ENCODE measurements around the gene KIF23.

DNA sequence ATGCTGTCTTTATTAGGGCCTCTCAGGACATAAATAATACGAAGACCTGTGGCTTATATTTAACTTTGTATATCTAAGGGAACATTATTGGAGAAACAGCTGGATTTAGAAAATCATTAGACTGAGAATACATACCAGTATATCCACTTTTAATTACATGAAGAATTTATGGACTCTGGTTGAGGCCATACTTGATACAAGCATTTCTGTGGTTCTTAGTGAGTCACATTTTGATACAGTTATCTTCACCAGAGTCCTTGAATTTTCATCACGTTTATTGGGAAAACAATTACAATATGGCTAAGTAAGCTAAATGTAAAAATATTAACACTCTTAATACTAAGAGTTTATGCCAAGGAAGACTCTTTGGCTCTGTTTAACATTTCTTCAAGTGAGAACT is 9.9 kb downstream of the KIF23 start:
- TF ChIP-seq, protein P1, sequence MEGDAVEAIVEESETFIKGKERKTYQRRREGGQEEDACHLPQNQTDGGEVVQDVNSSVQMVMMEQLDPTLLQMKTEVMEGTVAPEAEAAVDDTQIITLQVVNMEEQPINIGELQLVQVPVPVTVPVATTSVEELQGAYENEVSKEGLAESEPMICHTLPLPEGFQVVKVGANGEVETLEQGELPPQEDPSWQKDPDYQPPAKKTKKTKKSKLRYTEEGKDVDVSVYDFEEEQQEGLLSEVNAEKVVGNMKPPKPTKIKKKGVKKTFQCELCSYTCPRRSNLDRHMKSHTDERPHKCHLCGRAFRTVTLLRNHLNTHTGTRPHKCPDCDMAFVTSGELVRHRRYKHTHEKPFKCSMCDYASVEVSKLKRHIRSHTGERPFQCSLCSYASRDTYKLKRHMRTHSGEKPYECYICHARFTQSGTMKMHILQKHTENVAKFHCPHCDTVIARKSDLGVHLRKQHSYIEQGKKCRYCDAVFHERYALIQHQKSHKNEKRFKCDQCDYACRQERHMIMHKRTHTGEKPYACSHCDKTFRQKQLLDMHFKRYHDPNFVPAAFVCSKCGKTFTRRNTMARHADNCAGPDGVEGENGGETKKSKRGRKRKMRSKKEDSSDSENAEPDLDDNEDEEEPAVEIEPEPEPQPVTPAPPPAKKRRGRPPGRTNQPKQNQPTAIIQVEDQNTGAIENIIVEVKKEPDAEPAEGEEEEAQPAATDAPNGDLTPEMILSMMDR (IDR thresholded peaks at IDR 0.05), result no peak
- no peak for TF ChIP-seq POLR2A (IDR thresholded peaks at IDR 0.05)

Measured in heart left ventricle (tissue), 13 donors.